ENCODE data around the gene EXOC3L4.
"Not testable (repeated sequence)": the region's sequence is repeated elsewhere in the genome, so short reads cannot be mapped to it uniquely, and the experiment has no call there.

The EXOC3L4 gene

GRCh38 chr14:103108749-103109207 lies 14.3 kb downstream of the EXOC3L4 start:
- DNase-seq, result no peak

- peak; percentile 46 for DNase-seq
These were observed 15.3 kb downstream of the EXOC3L4 start for GRCh38 chr14:103109535-103110441.

DNA sequence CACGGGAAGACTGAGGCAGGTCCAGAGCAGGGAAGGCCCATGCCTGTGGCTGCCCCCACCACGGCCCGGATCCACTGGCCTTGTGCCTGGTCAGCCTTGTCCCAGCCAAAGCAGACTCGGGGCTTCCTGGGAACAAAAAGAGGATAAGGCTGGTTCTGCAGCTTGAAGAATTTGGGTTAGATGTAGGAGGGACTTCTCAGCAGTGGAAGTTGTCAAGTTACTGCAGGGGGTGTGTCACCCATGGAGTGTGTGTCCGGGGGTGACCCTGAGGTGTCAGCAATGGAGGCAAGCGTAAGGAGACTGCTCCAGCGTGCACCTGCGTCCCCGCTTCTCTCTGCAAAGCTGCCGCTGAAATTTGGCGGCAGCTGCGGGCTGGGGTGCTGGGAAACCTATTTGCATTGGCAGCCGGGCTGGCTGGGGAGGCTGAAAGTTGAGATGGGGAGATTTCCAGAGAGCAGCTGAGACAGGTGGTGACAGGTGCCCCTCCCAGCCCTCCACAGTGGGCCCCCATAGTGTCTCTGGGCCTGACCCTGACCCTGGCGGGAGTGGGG lies 16.2 kb downstream of the EXOC3L4 start:
- DNase-seq, result no peak

DNA sequence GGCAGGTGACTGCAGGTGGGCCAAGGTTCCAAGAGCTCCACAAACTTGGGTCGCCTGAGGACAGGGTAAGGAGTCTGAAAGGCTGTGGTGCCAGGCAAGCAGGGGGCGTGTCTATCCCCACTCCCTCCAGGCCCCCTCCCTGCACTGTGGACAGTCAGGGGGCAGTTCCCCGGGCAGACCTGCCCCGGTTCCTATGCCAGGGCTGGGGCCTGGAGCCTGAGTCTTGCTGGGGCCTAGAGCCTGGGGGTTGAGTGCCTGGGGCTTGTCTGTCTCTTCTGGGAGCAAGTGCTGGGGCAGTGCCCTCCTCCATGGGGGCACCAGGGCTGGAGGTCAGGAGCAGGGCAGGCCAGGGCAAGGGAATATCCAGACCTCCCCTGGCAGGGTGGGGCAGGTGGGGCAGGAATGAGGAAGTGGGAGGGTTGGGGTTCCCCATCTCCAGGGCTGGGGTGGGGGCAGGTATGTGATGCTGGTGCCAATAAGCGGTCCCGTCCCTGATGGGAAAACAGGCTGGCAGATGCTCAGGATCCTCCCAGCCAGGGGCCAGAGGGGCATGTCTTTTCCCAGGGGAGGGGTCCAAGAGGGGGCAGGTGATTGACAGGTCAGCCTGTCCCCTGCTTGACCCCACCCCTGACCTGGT lies 16.8 kb downstream of the EXOC3L4 start:
- DNase-seq, result no peak

GRCh38 chr14:103112400-103113243 lies 18.1 kb downstream of the EXOC3L4 start:
- DNase-seq, result no peak

- no peak for DNase-seq
These were observed 18.8 kb downstream of the EXOC3L4 start for GRCh38 chr14:103113303-103113702.

- DNase-seq, result no peak
These were observed 19.2 kb downstream of the EXOC3L4 start for GRCh38 chr14:103113774-103114173.

DNA sequence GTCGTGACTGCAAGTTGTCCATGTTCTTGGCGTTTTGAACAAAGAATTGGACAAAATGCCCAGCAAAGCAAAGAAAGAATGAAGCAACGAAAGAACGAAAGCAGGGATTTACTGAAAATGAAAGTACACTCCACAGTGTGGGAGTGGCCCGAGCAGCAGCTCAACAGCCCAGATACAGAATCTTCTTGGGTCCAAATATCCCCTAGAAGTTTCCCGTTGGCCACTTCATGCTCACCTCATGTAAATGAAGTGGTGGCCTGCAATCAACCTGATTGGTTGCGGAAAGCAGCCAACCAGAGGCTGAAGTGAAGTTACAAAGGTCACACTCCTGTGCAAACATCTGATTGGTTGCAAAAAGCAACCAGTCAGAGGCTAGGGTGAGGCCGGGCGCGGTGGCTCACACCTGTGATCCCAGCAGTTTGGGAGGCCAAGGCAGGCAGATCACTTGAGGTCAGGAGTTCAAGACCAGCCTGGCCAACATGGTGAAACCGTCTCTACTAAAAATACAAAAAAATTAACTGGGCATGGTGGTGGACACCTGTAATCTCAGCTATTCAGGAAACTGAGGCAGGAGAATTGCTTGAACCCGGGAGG lies 20.7 kb downstream of the EXOC3L4 start:
- not testable (repeated sequence) for DNase-seq

GRCh38 chr14:103115845-103116572 lies 21.5 kb downstream of the EXOC3L4 start:
- DNase-seq, result no peak

- no peak for DNase-seq
These were observed 22.1 kb downstream of the EXOC3L4 start for GRCh38 chr14:103116636-103117035.

DNA sequence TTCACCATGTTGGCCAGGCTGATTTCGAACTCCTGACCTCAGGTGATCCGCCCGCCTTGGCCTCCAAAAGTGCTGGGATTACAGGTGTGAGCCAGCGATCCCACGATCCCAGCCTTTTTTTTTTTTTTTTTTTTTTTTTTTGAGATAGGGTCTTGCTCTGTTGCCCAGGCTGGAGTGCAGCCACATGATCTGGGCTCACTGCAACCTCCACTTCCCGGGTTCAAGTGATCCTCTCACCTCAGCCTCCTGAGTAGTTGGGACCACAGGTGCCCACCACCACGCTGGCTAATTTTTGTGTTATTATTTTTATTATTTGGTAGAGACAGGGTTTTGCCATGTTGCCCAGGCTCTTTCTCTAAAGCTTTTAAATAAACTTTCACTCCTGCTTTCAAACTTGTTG lies 23.0 kb downstream of the EXOC3L4 start:
- not testable (repeated sequence) for DNase-seq

DNA sequence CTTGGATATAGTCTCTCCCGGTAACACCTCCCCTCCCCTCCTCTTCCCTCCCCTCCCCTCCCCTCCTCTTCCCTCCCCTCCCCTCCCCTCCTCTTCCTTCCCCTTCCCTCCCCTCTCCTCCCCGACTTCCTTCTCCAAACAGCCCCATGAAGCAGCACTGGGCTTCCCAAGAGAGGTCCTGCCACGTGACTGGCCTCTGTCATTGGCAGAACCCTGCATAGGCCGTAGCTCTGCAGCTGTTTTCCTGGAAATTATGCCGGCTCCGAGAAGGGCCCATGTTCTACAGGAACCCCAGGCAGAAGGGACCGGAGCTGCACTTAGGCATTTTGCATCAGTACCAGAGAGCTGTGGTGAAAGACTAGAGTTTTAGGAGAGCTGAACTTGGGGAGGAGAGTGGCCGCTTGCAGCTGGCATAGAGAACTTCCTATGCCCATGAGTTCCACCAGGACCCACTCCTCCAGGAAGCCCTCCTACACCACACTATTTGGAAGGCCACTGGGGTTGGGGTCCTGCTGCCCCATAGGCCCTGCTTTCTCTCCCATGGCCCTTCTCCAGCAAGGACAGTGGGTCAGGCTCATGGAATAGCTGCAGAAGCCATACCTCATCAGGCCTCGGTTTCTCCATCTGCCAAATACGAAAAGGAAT lies 23.6 kb downstream of the EXOC3L4 start:
- no peak for DNase-seq

DNA sequence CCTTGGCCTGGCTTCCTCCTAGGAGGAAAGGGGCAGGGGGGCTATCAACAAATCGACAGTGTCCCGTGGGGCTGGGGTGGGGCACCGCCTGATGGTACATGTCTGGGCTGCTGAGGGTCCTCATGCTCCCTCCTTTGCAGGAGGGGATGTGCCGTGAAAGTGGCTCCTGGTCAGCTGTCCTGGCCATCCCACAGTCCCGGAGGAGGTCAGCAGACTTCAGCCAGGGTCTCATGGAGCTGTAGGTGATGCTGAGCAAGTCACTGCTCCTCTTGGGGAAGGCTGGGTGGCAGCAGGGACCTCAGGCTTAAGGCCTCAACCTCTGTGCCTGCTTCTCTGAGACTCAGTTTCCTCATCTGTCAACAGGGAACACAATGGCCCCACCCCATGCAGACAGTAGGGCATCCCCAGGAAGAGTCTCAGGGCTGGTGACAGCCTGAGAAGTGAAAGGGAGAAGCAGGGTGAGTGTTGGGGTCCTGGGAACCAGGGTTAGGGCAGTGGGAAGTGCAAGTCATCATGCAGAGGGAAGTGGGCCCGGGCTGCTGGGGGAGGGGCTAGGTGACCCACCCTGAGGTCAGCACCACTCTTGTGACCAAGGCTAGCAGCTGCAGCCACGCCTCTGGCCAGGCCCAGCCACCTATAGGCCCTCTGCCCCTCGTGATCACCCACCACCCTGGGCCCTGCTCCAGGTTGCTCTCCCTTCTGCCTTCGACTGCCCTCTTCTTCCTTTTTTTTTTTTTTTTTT lies 24.3 kb downstream of the EXOC3L4 start:
- DNase-seq, result no peak

- not testable (repeated sequence) for DNase-seq
These were observed 25.0 kb downstream of the EXOC3L4 start for GRCh38 chr14:103119527-103119926.

DNA sequence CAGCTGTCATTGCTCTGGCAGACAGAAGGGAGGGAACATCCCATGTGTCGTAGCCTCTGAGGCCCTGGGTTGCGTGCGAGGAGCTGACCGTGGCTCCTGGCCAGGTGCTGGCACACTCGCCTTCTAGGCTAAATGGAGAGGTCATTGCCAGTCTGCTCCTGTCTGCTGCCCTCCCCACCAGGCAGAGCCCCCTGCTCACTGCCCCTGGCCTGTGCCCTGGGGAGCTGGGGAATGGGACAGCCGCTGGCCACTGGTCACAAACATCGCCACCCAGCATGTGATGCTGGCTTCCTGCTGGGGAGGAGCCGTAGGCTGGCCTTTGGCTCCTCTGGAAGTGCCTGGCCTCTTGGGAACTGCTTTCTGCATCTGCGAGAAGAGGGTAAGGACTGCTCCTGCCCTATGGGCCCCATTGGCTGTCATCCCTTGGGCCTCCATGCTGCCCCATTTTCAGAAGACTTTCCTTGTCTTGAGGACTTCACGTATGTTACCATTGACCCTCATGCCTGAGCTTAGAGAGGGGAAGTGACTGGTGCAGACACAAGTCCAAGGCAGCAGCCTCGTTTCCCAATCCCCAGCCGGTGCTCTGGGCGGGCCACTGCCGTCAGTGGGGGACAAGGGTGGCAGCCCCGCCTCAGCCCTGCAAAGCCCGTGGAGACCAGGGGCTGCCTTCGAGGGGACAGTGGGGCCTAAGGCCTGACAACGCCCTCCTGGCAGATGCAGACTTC lies 26.8 kb downstream of the EXOC3L4 start:
- no peak for DNase-seq

GRCh38 chr14:103121846-103122584 lies 27.5 kb downstream of the EXOC3L4 start:
- DNase-seq, result peak; percentile 41

GRCh38 chr14:103122585-103122946 lies 28.0 kb downstream of the EXOC3L4 start:
- no peak for DNase-seq

DNA sequence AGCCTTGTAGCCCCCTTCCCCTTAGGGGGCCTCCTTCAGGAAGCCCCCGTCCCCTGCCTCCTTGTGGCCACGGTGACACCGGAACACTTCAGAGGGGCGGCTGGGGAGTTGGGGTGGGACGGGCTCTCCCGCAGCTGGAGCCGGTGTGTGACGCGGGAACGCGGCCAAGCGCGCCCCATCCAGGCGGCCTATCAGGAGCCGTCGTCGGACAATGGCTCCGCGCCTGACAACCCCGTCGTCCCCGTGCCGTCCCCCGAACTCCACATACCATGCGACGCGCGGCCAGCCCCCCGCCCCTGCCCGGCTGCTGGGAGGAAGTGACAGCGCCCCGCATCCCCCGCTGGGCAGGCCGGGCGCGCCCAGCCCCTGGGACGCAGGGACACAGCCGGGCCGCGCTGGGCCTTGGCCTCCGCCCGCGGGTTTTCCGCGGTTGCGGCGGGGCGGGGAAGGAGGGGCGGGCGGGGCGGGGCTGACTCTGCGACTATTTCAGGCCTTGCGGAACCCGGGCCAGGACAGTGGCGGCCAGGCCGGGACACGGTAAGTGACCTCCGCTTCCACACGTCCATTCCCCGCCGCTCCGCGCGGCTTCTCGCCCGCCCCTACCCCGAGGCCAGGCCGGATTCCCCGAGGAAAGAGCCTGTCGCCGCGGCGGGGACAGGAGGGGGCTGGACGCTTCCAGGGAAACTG lies 28.6 kb downstream of the EXOC3L4 start, which contains the start of gene TNFAIP2:
Gene TNFAIP2 (plus strand): TSS at position 515 of the 687 bp plus-strand sequence. CDS start 2,997 bp downstream, outside the sequence.
- DNase-seq, result no peak
